ENCODE measurements around the gene PLPP4. TPM values are rescaled to one million over a fixed set of nuclear protein-coding genes. Genes with fewer than 3 reads are reported as not detected.

PLPP4 gene
- total RNA-seq, 2 experiments from 2014 or later, result not detected

DNA sequence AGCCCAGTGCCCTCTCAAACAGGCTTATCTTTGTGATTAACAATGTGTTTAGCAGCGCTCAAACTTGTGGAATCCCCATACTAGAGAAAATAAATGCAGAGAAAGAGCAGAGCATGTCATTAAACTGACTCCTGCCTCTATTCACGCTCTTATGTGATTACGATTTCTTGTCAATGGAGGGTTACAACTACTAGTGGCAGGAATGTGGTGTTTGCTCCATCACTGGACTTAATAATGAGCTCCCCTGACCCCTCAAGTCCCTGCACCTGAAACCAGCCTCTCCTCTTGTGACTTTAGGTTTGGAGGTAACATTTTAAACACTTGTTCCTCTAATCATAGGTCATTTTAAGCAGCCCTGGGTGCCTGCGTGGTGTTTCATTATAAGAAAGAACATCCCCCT, 121.9 kb downstream of the PLPP4 start:
- ATAC-seq (ENCODE audit: poor library complexity), result no peak
- CTCF ChIA-PET, result no interaction called here
- TF ChIP-seq CTCF (IDR thresholded peaks at IDR 0.05), result no peak

GRCh38 chr10:120580918-120581895, 124.2 kb downstream of the PLPP4 start:
- Mint-ChIP-seq H3K27ac (no peak overlapping the region), H3K36me3 (ENCODE audit: low read depth) (no peaks in the 10 kb centered on the region)
- POLR2A ChIA-PET, result no interaction called here

More for the DNA sequence above, 121.9 kb downstream of the PLPP4 start:
- H3K27me3 Mint-ChIP-seq, result peaks cover 3% of the 10 kb centered on the region
- intact Hi-C loops (cut with DNase I, micrococcal nuclease), result no loop called here
- POLR2A ChIA-PET, result no interaction called here
- no peak overlapping the region for H3K4me3 Mint-ChIP-seq
- Histone ChIP-seq H3K36me3 (ENCODE audit: insufficient read depth, low read length) (no peaks in the 10 kb centered on the region), H3K9me3 (ENCODE audit: control insufficient read depth in 1 of 2, insufficient read depth in 1 of 2, low read length in 2 of 2) (peaks cover 0 to 5% of the 10 kb centered on the region in 2 experiments), H3K4me3 (ENCODE audit: low read length) (no peak overlapping the region), H3K27ac (ENCODE audit: low read depth in 1 of 2, low read length in 2 of 2) (no peak overlapping the region), H3K4me1 (ENCODE audit: insufficient read depth, low read length) (no peaks in the 10 kb centered on the region), H3K27me3 (ENCODE audit: control insufficient read depth in 1 of 2, insufficient read depth in 2 of 2, low read length in 2 of 2) (no peaks in the 10 kb centered on the region)
- no peaks in the 10 kb centered on the region for H3K4me1 Mint-ChIP-seq (ENCODE audit: low read depth)
- no peaks in the 10 kb centered on the region for H3K36me3 Mint-ChIP-seq (ENCODE audit: low read depth)
- H3K9me3 Mint-ChIP-seq, result peaks cover 2% of the 10 kb centered on the region
- DNase-seq, result no peak
- no peak overlapping the region for H3K27ac Mint-ChIP-seq

GRCh38 chr10:120582753-120583152, 125.7 kb downstream of the PLPP4 start:
- no peaks in the 10 kb centered on the region for H3K9me3 ChIP-seq (ENCODE audit: control insufficient read depth in 1 of 2, insufficient read depth in 1 of 2, low read length in 2 of 2)
- Mint-ChIP-seq H3K27me3 (peaks cover 6% of the 10 kb centered on the region), H3K9me3 (no peaks in the 10 kb centered on the region), H3K27ac (no peak overlapping the region), H3K4me1 (ENCODE audit: low read depth) (no peaks in the 10 kb centered on the region), H3K4me3 (no peak overlapping the region), H3K36me3 (ENCODE audit: low read depth) (no peaks in the 10 kb centered on the region)
- ChIA-PET POLR2A (no interaction called here), CTCF (no interaction called here)
- DNase-seq (no peak), ATAC-seq (ENCODE audit: poor library complexity) (no peak)
- H3K36me3 ChIP-seq (ENCODE audit: insufficient read depth, low read length), result no peaks in the 10 kb centered on the region
- no peak overlapping the region for H3K27ac ChIP-seq (ENCODE audit: low read depth in 1 of 2, low read length in 2 of 2)
- H3K27me3 ChIP-seq (ENCODE audit: control insufficient read depth in 1 of 2, insufficient read depth in 2 of 2, low read length in 2 of 2), result no peaks in the 10 kb centered on the region
- no peaks in the 10 kb centered on the region for H3K4me1 ChIP-seq (ENCODE audit: insufficient read depth, low read length)
- TF ChIP-seq CTCF (IDR thresholded peaks at IDR 0.05), result no peak
- no peak overlapping the region for H3K4me3 ChIP-seq (ENCODE audit: low read length)
- intact Hi-C loops (cut with DNase I, micrococcal nuclease), result no loop called here

More at GRCh38 chr10:120580918-120581895, 124.2 kb downstream of the PLPP4 start:
- Mint-ChIP-seq H3K27me3 (peaks cover 3% of the 10 kb centered on the region), H3K4me1 (ENCODE audit: low read depth) (no peaks in the 10 kb centered on the region), H3K4me3 (no peak overlapping the region), H3K9me3 (peaks cover 1% of the 10 kb centered on the region)
- H3K27ac ChIP-seq (ENCODE audit: low read depth in 1 of 2, low read length in 2 of 2), result no peak overlapping the region
- no peaks in the 10 kb centered on the region for H3K4me1 ChIP-seq (ENCODE audit: insufficient read depth, low read length)
- ATAC-seq (ENCODE audit: poor library complexity), result no peak
- no peak overlapping the region for H3K4me3 ChIP-seq (ENCODE audit: low read length)
- H3K36me3 ChIP-seq (ENCODE audit: insufficient read depth, low read length), result no peaks in the 10 kb centered on the region
- intact Hi-C loops (cut with DNase I, micrococcal nuclease), result no loop called here
- H3K27me3 ChIP-seq (ENCODE audit: control insufficient read depth in 1 of 2, insufficient read depth in 2 of 2, low read length in 2 of 2), result no peaks in the 10 kb centered on the region
- no peak for DNase-seq
- CTCF ChIA-PET, result no interaction called here
- no peak for TF ChIP-seq CTCF (IDR thresholded peaks at IDR 0.05)
- no peaks in the 10 kb centered on the region for H3K9me3 ChIP-seq (ENCODE audit: control insufficient read depth in 1 of 2, insufficient read depth in 1 of 2, low read length in 2 of 2)

Measured in CD4-positive, alpha-beta T cell (primary cell).